ENCODE measurements around the gene ADCY1.

The ADCY1 gene

DNA sequence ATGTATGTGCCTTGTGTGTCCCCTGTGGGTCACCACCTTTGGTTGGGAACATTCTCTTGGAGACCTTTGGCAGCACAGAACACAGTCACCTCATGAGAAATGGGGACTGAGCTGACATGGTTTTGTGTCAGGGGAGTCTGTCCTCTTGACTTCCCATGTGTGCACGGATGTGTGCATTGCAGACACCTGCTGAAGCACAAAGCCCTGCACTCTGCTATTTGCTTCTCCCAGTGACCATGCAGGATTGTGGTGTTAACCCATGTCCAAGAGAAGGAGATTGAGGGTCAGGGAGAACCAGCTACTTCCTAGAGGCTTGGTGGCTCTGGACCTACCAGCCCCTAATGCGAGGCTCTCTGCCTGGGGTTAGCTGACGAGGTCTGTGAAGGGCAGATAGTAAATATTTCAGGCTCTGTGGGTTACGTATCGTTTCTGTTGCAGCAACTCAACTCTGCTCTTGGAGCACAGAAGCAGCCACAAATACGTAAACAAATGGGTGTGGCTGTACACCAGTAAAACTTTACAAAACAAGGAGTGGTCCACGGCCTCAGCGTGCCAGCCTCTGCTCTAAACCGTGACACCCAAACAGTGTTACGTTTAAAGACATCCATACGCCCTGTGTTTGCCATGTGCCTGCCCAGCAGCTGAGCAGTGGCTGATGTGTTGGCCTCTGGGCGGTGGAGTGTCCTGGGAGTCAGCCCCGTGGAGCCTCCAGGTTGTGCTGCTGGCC is 51.7 kb downstream of the ADCY1 start:
- no peak for DNase-seq (ENCODE audit: low read depth)

DNA sequence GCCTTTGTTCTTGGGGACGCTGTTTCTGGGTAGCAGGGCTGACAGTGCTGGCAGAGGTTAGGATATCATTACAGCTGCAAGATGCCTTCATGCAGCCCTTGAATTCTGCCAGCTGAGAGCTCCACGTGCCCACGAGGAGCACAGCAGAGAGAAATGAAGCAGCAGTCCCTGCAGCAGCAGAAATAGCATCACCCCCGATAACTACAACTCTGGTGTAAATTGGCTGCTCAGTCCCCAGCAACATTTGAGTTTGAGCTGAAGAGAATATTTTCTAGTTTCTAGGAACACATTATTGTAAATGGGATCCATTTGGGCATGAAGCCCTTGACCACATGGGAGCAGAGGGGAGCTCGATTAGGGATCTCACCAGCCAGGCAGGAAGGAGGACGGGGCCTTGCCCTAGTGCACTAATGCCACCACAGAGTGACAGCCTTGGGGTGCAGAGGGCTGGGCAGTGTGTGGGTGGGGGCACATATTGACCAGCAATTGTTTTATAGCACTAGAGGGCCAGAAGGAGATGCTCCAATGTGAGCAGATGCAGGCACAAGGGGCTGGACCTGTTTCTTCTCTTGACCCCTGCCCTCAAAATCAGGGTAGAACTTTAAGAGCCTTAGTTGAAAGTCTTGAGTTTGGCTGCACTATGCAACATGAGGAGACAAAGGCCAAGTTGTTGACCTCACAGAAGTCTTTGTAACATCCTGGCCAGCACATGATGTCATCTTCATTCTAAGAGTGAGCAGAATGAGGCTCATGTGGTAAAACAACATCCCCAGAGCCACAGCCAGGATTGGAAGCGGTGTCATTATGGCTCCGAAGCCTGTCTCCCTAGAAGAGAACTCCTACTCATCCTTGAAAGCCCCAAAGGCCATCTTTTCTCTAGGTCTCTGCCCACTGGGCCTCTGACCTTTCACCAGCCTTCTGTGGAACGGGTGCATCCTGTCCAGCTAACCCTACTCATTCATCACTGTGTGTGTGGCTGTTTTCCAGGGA is 52.6 kb downstream of the ADCY1 start:
- no peak for DNase-seq (ENCODE audit: low read depth)

DNA sequence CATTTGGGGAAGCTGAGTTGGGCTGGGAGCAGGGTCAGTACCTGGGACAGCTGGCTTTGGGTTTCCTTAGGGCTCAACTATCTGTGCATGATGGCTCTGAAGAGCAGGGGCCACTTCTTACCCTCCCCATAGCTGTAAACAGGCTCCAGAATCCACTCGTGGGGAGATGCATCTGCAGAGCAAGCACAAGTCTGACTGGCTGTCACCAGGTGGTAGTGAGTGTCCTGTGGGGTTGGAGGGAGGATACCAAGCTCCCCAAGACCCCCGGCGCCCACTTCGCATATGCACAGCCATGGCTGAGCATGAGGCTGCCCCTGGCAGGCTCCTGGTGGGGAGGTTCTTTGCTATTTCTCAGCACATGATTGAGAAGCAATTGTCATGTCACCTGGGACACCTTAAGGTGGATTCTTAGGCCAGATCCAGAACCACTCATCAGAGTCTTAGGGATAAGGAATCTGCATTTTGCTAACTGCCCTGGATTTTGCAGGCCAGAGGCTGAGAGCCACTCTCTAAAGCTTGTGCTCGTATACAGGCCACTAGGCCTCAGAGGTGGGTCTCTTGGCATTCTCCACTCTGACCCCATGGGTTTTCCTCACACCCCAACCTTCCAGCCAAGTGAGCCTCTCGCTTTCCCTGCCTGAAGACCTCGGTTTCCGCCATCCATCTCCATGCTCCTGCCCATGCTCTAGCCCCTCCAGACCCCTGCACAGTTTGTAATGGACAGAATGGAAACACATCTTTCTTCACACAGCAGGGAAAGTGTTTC is 53.7 kb downstream of the ADCY1 start:
- no peak for DNase-seq (ENCODE audit: low read depth)

DNA sequence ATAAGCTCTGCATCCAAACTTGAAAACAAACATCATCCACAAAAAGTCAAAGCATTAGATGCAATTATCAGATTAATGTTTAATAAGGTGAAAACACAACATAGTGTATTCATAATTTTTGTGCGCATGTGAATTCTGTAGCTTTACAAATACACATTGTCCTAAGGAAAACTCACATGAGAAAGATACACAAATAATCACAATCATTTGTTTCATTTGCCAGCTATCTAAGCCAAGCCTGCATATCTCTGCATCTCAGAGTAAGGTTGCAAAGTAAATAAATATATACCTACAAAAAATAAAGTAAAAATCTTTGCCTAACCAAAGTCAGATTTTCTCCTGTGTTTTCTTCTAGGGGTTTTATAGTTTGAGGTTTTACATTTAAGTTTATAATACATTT is 57.4 kb downstream of the ADCY1 start:
- no peak for DNase-seq (ENCODE audit: low read depth)

DNA sequence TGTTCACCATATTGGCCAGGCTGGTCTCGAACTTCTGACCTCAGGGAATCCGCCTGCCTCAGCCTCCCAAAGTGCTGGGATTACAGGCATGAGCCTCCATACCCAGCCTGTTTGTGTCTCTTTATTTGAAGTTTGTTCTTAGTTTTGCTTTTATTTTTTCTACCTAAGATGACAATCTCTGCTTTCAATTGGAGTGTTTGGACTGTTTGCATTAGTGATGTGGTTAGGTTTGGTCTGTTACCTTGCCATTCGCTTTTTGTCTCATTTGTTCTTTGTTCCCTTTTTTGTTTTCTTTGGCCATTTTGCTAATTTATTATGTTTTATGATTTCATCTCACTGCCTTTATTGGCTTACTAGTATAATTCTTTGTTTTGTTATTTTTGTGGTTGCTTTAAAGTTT is 62.6 kb downstream of the ADCY1 start:
- DNase-seq (ENCODE audit: low read depth) = no peak

DNA sequence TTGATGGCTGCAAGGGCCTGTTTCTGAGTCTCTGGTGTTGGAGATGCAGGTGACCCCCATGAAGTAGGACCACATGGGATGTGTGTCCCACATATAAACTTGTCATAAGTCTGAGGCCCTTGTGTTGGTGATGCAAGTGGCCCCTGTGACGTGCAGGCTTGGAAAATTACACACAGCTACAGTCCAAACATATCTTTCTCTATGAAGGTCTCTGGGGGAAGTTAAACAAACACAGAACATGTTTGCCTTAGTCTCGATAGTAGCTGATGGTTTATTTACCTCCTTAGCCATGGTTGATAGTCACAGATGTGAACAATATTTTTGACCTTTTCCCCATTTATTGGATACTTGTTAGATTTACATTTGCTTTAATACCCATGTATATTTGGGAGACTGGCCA is 64.7 kb downstream of the ADCY1 start:
- no peak for DNase-seq (ENCODE audit: low read depth)

DNA sequence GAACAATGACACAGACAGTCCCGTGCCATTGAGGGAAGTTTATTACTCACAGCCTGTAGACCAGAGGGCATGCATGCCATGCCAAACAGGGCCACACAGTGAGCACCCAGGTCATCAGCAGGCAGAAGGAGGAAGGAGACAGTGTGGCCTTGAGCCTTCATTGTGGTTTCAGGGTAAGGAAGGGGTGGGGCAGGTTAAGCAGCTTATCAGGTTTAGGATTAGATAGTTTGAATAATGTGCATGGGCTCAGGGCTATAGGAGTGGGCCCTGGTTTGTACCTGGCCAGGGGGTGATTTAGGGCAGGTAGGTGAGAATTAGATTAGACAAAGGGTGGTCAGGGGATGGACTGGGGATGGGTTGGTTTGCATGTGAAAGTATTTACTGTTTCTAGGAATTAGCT is 67.9 kb downstream of the ADCY1 start:
- DNase-seq (ENCODE audit: low read depth) = no peak

DNA sequence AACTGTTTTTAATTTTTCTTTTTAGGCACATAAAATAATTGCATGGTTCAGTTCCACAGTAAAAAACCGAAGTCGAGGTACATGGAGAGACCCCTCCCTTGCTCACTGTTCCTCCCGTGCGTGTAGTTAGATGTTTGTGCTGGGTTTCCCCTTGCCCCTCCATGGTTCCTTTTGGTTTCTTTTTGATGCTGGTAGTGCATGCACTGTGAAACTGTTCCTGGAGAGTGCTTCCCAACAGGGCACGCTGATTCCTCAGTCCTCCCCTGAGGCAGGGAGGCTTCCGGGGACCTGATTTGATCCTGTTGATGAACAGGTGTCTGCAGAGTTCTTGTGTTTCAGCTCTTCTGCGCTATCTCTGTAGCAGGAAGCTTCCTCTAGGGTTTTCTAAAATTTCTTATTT is 69.5 kb downstream of the ADCY1 start:
- no peak for DNase-seq (ENCODE audit: low read depth)

DNA sequence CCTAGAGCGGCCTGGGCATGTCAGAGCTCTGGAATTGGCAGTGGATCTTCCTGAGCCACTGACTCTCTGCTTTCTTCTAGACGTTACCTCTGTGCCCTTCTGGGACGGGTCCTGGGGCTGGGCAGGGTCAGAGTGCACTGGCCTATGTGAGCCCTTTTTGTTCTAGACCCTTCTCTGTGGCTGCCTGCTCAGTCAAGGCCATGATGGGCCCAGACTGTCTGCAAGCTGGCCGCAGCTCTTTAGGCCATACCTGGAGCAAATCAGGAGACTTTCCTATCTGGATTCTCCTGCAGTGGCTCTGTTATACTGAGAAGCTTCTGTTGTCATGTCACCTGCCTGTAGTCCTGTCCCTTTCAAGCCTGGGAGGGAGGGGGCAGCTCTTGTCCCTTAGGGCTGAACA is 70.1 kb downstream of the ADCY1 start:
- no peak for DNase-seq (ENCODE audit: low read depth)

DNA sequence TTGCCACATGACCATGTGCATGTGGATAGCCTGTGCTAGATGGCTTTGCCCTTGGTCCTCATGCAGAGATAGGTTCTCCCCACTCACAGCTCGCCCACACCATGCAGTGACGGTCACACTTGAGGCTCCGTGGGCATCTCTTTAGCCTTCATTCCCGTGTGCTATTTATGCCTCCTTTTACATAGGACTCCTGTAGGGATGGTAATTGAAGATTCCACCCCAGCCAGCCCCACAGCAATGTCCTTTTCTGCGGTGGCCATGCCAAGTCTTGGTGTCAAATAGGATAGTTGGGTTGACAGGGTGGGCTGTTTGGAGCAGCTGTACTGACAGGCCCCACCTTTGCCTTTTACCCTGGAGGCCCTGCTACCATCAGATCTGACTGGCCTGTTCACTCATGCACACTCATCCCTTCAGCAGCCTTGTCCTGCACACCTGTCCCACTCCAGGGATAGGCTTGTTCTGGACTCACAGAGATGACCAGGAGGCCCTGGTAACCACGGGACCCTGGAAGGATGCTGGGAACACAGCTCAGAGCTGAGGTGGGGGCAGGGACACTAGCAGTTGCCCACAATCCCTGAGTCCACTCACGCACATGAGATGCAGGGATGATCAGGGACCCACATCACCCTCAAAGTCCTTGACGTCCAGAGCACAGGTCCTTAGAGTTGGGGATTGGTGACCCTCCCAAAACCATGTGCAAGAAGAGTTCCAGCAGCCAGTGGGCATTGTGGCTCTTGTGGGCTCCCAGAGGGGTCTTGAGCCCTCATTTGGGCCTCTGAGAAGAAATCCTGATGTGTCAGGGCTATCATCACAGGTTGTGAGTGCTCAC is 71.2 kb downstream of the ADCY1 start:
- no peak for DNase-seq (ENCODE audit: low read depth)

DNA sequence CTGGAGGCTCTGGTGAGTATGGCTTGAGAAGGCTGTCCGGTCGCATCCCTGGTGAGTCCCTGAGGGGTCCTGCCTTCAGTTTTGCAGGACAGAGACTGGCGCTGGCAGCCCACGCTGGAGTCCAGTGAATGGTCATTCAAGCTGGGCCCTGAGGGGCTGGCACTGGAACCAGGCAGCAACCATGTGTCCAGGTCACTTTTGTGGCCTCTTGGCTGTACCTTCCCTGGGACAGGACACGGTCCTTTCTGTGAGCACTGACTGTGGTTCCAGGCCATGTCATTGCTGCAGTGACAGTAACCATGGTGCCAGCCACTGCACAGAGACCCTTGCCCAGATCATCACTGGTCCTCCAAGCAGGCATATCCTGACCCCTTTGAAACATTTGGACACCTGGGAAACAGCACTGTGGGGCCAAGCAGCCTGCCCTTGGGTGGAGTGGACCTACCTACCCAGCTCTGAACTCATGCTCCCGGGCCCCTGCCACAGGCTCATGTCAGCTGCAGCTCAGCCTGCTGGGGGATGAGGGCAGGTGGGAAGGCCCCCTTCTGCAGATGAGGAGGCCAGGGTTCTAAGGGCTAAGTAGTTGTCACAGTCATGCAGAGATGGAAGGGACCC is 72.1 kb downstream of the ADCY1 start:
- DNase-seq (ENCODE audit: low read depth) = no peak

DNA sequence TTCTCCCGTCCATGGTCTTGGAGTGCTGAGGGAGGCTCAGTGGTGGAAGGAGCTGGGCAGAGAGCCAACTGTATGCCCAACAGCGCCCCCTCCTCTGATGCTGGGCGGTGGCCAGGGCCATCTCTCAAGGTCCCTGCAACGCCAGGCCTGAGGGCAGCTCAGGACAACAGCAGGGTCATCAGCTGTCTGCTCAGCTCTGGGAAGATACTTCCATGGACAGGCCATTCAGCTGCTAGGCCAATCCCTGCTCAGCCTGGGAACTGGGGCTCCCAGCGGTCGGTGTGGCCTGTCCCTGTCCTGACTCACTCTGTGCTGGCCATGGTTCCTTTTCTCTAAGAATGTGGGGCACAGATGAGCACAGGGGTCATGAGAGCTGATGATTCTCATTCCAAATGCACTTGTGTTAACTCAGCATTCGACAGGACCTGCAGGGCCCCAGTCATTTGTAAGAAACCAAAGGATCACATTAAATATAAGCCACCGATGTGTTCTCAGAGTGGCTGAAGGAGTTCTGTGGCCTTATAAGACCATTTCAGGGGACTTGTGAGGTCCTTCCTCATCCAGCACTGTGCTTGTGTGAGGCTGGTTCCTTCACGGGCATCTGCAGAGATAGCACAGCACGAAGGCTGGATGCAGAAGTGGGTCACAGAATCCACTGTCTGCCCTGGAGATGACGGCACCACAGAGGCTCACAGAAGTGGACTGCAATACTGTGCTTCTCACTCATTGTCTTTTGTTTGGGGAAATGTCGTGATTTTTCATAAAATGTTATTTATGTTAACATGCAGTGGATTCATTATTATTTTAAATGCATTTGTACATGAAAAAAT is 73.0 kb downstream of the ADCY1 start:
- DNase-seq (ENCODE audit: low read depth) = peak; percentile 16

DNA sequence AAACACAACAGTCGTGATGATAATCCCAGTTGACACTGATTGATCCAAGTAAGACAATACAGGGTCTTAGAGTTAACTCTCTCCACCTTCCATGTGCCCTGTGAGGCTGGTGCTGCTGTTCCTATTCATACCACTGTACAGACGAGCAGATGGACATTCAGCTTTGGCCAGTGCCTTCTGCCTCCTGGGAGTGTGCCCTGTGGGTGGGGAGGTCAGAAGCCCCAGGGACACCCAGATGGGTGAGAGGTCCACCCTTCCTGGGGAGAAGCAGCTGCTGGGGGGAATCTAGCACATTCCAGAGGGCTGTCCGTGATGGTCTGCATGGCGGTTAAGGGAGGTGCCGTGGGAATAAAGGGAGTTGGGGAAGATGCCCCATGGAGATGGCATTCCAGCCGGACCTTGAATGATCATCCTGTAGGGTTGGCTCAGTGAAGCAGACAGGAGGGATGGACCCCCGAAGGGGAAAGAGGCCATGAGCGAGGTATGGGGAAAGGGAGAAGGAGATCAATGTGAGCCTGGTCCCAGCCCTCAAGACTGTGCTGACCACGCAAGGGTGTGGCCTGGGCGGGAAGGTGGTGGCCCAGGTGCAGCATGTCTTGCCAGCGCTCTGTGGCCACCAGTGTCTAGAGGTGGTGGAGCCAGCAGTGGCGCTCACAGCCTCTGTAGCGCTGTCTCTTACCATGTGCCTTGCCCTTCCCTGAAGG is 74.0 kb downstream of the ADCY1 start:
- DNase-seq (ENCODE audit: low read depth) = no peak

DNA sequence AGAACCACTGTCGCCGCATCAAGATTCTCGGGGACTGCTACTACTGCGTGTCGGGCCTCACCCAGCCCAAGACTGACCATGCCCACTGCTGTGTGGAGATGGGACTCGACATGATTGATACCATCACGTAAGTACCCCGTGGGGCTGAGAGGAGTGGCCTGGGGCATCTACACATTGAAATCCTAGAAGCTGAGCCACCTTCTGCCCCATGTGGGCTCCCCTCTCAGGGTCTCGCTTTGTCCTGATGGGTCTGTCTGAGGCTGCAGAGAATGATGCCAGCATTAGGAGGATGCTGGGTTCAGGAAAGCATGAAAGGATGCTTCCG is 74.5 kb downstream of the ADCY1 start:
- DNase-seq (ENCODE audit: low read depth) = no peak

DNA sequence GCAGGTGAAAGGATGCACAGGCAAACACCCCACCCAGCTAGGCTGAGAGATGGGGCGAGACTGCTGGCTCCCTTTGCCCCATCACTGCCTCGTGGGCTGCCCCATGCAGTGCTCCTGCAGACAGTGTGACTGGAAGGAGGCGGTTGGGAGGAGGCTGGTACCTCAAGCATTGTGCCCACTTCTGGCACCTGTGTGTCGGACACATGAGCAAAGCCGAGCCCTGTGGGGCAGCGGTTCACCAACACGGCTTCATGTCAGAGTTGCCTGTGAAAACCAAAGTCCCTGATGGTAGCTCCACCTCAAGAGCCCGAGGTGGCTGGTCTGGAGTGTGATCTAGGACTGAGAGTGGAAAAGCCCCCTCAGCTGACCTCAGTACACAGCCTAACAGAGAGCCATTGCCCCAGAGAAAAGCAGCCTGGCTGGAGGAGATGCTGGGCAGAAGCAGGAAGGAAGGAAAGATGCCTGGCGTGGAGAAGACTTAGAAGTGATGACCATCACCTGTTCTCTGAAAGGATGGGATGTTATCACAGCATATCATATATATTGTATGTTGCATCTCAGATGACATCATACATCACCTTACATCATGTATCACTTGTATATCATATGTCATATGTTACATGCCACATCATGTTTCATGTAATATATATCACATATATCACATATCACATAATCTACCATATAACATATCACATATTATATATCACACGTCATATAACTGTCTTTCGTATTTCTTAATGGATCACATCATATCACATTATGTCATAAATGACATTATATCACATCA is 75.6 kb downstream of the ADCY1 start:
- no peak for DNase-seq (ENCODE audit: low read depth)

DNA sequence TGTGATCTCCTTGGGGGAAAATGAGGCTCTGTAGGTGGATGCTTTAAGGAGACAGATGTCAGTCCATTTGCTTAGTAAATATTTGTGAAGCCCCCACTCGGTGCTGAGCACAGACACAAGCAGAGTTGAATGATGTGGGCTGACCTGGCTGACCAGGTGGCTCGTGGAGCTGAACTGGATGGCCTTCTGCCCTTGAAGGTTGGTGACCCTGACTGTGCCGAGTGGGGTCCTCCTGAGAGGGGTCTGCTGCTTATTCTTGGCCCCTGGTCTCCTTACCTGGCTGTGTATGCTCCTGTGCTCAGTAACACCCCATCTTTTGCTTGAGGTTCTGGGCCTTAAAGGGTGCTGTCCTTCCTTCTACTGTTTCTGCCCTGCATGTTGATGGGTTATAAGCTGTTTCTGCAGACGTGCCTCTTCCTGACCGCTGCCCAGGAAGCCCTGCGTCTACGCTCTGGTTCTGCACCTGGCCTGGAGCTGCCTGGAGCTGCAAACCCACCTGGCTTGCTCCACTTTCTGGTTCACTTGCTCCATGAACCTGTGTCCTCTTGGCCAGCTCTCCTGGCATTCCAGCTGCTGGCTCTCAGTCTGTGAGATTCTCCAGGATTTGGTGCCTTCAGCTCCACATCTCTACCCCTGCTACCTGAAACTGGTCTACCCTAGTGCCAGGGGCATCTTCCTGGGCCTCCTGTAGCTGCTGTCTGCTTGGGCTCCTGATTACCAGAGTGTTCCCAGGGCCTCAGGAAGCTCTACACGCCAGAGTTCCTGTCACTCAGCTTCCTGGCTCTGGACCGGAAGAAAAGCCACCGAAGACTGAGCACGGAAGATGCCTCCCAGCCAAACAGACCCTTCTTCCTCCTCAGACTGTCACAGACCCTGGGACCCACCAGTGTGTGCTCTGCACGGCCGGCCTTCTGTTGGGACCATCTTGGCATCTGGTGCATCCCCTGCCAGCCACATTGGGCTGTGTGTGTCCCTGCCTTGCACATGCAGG is 76.5 kb downstream of the ADCY1 start:
- no peak for DNase-seq (ENCODE audit: low read depth)

DNA sequence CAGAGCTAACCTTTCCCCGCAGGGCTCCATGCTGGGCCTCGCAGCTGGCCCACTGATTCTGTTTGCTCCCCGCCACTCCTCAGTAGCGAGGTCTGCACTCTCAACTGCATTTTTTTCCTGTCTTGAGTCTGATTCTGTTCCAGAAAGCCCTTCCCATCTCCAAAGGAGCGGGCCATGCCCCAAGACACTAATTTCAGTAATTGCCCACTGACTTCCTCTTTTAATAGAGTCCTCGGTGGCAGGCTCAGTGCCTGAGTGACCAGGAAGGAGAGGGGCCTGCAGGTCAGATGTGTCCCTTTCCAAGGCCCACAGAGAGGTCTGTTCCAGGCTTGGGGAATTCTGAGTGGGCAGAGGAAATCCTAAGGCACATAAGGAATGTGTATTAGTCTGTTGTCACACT is 77.4 kb downstream of the ADCY1 start:
- DNase-seq (ENCODE audit: low read depth) = no peak

DNA sequence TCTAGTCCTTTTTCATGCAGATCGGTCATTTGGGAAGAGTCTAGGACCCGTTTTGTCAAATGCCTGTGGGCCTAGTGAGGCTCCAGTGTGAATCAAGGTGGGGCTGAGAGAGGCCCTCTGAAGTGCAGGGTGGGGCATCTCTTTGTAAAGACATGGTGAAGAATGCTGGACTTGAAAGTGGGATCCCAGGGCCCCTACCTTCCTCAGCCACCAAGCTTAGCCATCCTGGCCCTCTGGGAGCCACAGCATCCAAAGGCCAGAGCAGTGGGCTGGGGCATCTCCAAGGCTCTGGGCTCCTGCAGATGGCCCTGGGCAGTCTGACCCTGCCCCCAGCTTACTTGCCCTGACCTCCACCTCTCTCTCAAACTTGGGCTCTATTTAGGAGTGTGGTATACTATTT is 78.5 kb downstream of the ADCY1 start:
- DNase-seq (ENCODE audit: low read depth) = no peak
